WTC11 (cell line): ENCODE measurements around the gene SLC23A2. TPM values are rescaled to one million over a fixed set of nuclear protein-coding genes. Genes with fewer than 3 reads are reported as not detected.

Experiments used
- ATAC-seq: fragments of 200-7000 bp; cut with Tn5 transposase; 2 replicates; pipeline ENCODE4 v1.10.0; 2021; ENCODE audit warnings: mild to moderate bottlenecking, moderate library complexity
- CTCF ChIA-PET: fragments of 300-600 bp; sonication (Branson Sonifier 250); formaldehyde crosslinking; loops from one replicate; lab custom pipeline; 2021; ENCODE audit warnings: antibody characterized with exemption; lab: Charles Lee
- POLR2A ChIA-PET: fragments of 350-600 bp; sonication (Branson Sonifier 250); formaldehyde crosslinking; loops from one replicate; lab custom pipeline; 2021; ENCODE audit warnings: antibody characterized with exemption; lab: Charles Lee
- DNase-seq: peaks from one replicate; pipeline ENCODE4 v3.0.0; 2021; ENCODE audit warnings: low spot score
- H3K27ac Mint-ChIP-seq: 2 replicates; pipeline ENCODE4 v1.8.0; 2021; ENCODE audit warnings: mixed read lengths
- H3K27me3 Mint-ChIP-seq: 2 replicates; pipeline ENCODE4 v1.8.0; 2021; ENCODE audit warnings: low read depth, mild to moderate bottlenecking, moderate library complexity, mixed read lengths
- H3K36me3 Mint-ChIP-seq: 2 replicates; pipeline ENCODE4 v1.8.0; 2021; ENCODE audit warnings: mixed read lengths
- H3K4me1 Mint-ChIP-seq: 2 replicates; pipeline ENCODE4 v1.8.0; 2022; ENCODE audit warnings: mixed read lengths
- H3K4me3 Mint-ChIP-seq: 2 replicates; pipeline ENCODE4 v1.8.0; 2021; ENCODE audit warnings: mild to moderate bottlenecking, moderate library complexity, mixed read lengths
- H3K9me3 Mint-ChIP-seq: 2 replicates; pipeline ENCODE4 v1.8.0; 2021; ENCODE audit warnings: mixed read lengths
- ATF1 ChIP-seq: sonication (generic); formaldehyde crosslinking; IDR thresholded peaks from 2 replicates; pipeline ENCODE4 v1.8.1; 2023; ENCODE audit warnings: mild to moderate bottlenecking, moderate library complexity, missing genetic modification reagents
- ETV6 ChIP-seq: sonication (generic); formaldehyde crosslinking; IDR thresholded peaks from 2 replicates; pipeline ENCODE4 v1.8.1; 2022; ENCODE audit warnings: mild to moderate bottlenecking, missing genetic modification reagents
- FOXP1 ChIP-seq: sonication (generic); formaldehyde crosslinking; IDR thresholded peaks from 2 replicates; pipeline ENCODE4 v1.8.0; 2022; ENCODE audit warnings: missing genetic modification reagents, mild to moderate bottlenecking, moderate library complexity, borderline replicate concordance
- RORB ChIP-seq: fragments of 250-450 bp; sonication (Bioruptor Pico); IDR thresholded peaks from 2 replicates; pipeline ENCODE4 v1.9.0; 2021; ENCODE audit warnings: mild to moderate bottlenecking
- SMAD4 ChIP-seq: sonication (generic); formaldehyde crosslinking; IDR thresholded peaks from 2 replicates; pipeline ENCODE4 v1.8.0; 2022; ENCODE audit warnings: mild to moderate bottlenecking, missing genetic modification reagents
- SOX15 ChIP-seq: fragments of 250-450 bp; sonication (Bioruptor Pico); IDR thresholded peaks from 2 replicates; pipeline ENCODE4 v1.9.0; 2021; ENCODE audit warnings: mild to moderate bottlenecking
- ZNF121 ChIP-seq: sonication (generic); formaldehyde crosslinking; IDR thresholded peaks from 2 replicates; pipeline ENCODE4 v1.8.0; 2023; ENCODE audit warnings: missing genetic modification reagents
- ZNF263 ChIP-seq: sonication (generic); formaldehyde crosslinking; IDR thresholded peaks from 2 replicates; pipeline ENCODE4 v1.8.1; 2022; ENCODE audit warnings: low read depth, mild to moderate bottlenecking, moderate library complexity, missing genetic modification reagents
- ZNF317 ChIP-seq: sonication (generic); formaldehyde crosslinking; IDR thresholded peaks from 2 replicates; pipeline ENCODE4 v1.8.1; 2023; ENCODE audit warnings: low read depth, mild to moderate bottlenecking, moderate library complexity, missing genetic modification reagents, borderline replicate concordance
- ZNF671 ChIP-seq: fragments of 250-450 bp; sonication (Bioruptor Pico); IDR thresholded peaks from 2 replicates; pipeline ENCODE4 v1.8.0; 2021; ENCODE audit warnings: mild to moderate bottlenecking
- total RNA-seq: library from RNA; stranded (reverse); gene quantifications from 3 replicates; pipeline ENCODE4 v1.2.3, GENCODE V29; 2021
- TF ChIP-seq, protein P1 (sequence below): sonication (generic); formaldehyde crosslinking; IDR thresholded peaks from 2 replicates; pipeline ENCODE4 v1.8.0; 2022; ENCODE audit warnings: missing genetic modification reagents
- TF ChIP-seq, protein P2 (sequence below): fragments of 250-450 bp; sonication (Bioruptor Pico); conservative IDR thresholded peaks from 2 replicates; pipeline ENCODE4 v1.9.0; 2021; ENCODE audit warnings: mild to moderate bottlenecking
- TF ChIP-seq, protein P3 (sequence below): fragments of 250-450 bp; sonication (Bioruptor Pico); IDR thresholded peaks from 2 replicates; pipeline ENCODE4 v1.9.0; 2021; ENCODE audit warnings: mild to moderate bottlenecking, borderline replicate concordance
- TF ChIP-seq, protein P4 (sequence below): fragments of 200-600 bp; IDR thresholded peaks from 2 replicates; pipeline ENCODE4 v1.8.0; 2022; ENCODE audit warnings: antibody characterized with exemption
- TF ChIP-seq, protein P5 (sequence below): sonication (generic); formaldehyde crosslinking; IDR thresholded peaks from 2 replicates; pipeline ENCODE4 v1.8.1; 2023; ENCODE audit warnings: mild to moderate bottlenecking, missing genetic modification reagents
- TF ChIP-seq, protein P6 (sequence below): sonication (generic); formaldehyde crosslinking; IDR thresholded peaks from 2 replicates; pipeline ENCODE4 v1.8.0; 2022; ENCODE audit warnings: mild to moderate bottlenecking, missing genetic modification reagents

Gene SLC23A2
- total RNA-seq, 1 experiment from 2014 or later = 14.5 TPM

DNA sequence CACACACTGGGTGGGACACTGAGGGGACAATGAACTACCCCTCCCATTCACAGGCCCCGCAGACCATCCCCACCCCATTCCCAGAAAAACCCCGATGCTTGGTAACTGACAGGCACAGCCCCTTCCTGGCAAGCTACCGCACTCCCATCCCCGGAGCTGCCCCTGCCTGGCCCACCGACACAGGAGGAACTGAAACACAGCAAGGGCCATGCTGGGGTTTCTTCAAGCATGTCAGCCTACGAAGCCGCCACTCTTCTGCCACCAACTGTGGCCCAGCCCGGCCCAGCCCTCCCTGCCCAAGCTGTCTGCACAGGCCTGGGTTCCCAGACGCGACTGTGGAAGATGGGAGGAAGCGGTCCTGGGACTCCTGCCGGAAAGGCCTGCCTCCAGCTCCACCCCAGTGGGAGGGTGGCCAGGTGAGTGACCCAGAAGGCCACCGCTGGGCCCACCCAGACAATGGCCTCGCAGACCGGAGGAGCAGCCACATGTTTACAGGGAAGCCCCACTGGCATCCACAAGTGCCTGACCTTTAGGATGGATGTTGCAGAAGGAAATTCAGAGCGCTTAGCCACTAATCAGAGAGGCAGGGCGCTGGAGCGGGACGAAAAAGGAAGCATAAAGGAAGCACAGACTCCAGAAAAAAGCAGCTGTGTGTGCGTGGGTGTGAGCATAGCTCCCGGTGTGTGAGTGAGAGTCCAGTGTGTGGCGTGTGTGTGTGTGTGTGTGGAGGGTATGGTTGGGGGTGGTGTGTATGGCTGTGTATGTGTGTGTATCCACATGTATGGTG is 188.0 kb downstream of the SLC23A2 start (continued):
- TF ChIP-seq, protein P1, sequence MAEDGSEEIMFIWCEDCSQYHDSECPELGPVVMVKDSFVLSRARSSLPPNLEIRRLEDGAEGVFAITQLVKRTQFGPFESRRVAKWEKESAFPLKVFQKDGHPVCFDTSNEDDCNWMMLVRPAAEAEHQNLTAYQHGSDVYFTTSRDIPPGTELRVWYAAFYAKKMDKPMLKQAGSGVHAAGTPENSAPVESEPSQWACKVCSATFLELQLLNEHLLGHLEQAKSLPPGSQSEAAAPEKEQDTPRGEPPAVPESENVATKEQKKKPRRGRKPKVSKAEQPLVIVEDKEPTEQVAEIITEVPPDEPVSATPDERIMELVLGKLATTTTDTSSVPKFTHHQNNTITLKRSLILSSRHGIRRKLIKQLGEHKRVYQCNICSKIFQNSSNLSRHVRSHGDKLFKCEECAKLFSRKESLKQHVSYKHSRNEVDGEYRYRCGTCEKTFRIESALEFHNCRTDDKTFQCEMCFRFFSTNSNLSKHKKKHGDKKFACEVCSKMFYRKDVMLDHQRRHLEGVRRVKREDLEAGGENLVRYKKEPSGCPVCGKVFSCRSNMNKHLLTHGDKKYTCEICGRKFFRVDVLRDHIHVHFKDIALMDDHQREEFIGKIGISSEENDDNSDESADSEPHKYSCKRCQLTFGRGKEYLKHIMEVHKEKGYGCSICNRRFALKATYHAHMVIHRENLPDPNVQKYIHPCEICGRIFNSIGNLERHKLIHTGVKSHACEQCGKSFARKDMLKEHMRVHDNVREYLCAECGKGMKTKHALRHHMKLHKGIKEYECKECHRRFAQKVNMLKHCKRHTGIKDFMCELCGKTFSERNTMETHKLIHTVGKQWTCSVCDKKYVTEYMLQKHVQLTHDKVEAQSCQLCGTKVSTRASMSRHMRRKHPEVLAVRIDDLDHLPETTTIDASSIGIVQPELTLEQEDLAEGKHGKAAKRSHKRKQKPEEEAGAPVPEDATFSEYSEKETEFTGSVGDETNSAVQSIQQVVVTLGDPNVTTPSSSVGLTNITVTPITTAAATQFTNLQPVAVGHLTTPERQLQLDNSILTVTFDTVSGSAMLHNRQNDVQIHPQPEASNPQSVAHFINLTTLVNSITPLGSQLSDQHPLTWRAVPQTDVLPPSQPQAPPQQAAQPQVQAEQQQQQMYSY (CRISPR knock-in tag) = no peak
- TF ChIP-seq, protein P2, sequence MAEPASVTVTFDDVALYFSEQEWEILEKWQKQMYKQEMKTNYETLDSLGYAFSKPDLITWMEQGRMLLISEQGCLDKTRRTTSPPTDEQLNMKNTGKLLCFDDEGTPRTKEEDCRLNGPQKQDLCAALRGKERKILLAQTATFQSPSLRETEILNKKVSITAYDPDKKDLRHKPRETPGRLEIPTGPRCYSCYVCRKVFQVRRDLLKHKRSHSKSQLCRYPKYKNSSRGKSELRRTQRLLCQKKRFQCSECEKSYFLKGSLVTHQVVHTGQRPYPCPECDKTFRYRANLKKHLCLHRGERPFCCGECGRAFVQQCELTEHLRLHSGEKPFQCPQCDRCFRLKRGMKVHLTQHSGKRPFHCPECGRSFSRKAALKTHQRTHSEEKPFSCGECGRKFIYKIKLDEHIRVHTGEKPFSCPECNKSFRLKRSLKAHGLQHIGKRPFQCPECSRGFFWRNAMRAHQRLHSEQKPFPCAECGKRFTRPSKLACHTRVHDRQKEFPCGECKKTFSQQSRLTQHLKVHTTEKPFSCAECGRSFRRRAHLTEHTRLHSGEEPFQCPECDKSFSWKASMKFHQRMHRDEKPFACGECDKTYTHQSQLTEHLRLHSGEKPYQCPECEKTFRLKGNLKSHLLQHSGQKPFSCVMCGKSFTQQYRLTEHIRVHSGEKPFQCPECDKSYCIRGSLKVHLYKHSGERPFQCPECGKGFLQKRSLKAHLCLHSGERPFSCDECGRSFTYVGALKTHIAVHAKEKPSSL (CRISPR knock-in tag) = no peak
- TF ChIP-seq, protein P3, sequence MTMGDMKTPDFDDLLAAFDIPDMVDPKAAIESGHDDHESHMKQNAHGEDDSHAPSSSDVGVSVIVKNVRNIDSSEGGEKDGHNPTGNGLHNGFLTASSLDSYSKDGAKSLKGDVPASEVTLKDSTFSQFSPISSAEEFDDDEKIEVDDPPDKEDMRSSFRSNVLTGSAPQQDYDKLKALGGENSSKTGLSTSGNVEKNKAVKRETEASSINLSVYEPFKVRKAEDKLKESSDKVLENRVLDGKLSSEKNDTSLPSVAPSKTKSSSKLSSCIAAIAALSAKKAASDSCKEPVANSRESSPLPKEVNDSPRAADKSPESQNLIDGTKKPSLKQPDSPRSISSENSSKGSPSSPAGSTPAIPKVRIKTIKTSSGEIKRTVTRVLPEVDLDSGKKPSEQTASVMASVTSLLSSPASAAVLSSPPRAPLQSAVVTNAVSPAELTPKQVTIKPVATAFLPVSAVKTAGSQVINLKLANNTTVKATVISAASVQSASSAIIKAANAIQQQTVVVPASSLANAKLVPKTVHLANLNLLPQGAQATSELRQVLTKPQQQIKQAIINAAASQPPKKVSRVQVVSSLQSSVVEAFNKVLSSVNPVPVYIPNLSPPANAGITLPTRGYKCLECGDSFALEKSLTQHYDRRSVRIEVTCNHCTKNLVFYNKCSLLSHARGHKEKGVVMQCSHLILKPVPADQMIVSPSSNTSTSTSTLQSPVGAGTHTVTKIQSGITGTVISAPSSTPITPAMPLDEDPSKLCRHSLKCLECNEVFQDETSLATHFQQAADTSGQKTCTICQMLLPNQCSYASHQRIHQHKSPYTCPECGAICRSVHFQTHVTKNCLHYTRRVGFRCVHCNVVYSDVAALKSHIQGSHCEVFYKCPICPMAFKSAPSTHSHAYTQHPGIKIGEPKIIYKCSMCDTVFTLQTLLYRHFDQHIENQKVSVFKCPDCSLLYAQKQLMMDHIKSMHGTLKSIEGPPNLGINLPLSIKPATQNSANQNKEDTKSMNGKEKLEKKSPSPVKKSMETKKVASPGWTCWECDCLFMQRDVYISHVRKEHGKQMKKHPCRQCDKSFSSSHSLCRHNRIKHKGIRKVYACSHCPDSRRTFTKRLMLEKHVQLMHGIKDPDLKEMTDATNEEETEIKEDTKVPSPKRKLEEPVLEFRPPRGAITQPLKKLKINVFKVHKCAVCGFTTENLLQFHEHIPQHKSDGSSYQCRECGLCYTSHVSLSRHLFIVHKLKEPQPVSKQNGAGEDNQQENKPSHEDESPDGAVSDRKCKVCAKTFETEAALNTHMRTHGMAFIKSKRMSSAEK = no peak
- TF ChIP-seq RORB (CRISPR knock-in tag) = no peak
- TF ChIP-seq, all 79 proteins: peak for 0

DNA sequence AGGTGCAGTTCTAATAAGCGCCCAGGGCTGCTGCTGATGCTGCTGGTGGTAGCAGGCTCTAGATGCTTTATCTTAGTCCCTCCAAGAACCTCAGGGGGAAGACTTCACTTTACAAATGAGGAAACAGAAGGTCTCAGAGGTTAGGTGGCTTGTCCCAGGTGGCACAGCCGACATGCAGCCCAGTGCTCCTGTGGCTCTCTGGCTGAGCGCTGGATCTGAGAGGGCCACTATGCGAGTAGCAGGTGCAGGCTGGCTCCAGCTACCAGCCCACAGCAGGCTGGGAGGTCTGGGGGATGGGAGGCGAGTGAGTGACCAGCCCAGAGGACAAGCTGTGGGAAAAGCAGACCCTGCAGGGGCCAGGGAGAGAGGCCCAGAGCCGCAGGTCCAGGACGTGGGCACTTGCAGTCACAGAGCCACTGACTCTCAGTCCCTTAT is 188.7 kb downstream of the SLC23A2 start:
- Mint-ChIP-seq H3K36me3 (peaks cover 7% of the 10 kb centered on the region), H3K27me3 (no peaks in the 10 kb centered on the region), H3K4me1 (peaks cover 37% of the 10 kb centered on the region), H3K27ac (no peak overlapping the region), H3K4me3 (no peak overlapping the region), H3K9me3 (0 out of 2 replicates have a peak, but pooled peaks cover 6% of the 10 kb centered on the region)
- CTCF ChIA-PET = interaction anchor here (1.5 kb wide), 1 partner anchor 15 kb away, joined by 3 read pairs; no protein-coding TSS in a partner anchor
- ATAC-seq (no peak), DNase-seq (no peak)
- TF ChIP-seq SOX15 (CRISPR knock-in tag) = no peak
- TF ChIP-seq, protein P4, sequence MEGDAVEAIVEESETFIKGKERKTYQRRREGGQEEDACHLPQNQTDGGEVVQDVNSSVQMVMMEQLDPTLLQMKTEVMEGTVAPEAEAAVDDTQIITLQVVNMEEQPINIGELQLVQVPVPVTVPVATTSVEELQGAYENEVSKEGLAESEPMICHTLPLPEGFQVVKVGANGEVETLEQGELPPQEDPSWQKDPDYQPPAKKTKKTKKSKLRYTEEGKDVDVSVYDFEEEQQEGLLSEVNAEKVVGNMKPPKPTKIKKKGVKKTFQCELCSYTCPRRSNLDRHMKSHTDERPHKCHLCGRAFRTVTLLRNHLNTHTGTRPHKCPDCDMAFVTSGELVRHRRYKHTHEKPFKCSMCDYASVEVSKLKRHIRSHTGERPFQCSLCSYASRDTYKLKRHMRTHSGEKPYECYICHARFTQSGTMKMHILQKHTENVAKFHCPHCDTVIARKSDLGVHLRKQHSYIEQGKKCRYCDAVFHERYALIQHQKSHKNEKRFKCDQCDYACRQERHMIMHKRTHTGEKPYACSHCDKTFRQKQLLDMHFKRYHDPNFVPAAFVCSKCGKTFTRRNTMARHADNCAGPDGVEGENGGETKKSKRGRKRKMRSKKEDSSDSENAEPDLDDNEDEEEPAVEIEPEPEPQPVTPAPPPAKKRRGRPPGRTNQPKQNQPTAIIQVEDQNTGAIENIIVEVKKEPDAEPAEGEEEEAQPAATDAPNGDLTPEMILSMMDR = no peak
- no peak for TF ChIP-seq SMAD4 (CRISPR knock-in tag)
- no peak for TF ChIP-seq ETV6
- TF ChIP-seq FOXP1 = no peak
- TF ChIP-seq, protein P5, sequence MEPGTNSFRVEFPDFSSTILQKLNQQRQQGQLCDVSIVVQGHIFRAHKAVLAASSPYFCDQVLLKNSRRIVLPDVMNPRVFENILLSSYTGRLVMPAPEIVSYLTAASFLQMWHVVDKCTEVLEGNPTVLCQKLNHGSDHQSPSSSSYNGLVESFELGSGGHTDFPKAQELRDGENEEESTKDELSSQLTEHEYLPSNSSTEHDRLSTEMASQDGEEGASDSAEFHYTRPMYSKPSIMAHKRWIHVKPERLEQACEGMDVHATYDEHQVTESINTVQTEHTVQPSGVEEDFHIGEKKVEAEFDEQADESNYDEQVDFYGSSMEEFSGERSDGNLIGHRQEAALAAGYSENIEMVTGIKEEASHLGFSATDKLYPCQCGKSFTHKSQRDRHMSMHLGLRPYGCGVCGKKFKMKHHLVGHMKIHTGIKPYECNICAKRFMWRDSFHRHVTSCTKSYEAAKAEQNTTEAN = no peak
- TF ChIP-seq ATF1 (CRISPR knock-in tag) = no peak
- no peak for TF ChIP-seq ZNF121 (CRISPR knock-in tag)
- TF ChIP-seq ZNF671 (CRISPR knock-in tag) = no peak
- no peak for TF ChIP-seq ZNF317 (CRISPR knock-in tag)
- TF ChIP-seq ZNF263 (CRISPR knock-in tag) = no peak
- TF ChIP-seq, protein P6, sequence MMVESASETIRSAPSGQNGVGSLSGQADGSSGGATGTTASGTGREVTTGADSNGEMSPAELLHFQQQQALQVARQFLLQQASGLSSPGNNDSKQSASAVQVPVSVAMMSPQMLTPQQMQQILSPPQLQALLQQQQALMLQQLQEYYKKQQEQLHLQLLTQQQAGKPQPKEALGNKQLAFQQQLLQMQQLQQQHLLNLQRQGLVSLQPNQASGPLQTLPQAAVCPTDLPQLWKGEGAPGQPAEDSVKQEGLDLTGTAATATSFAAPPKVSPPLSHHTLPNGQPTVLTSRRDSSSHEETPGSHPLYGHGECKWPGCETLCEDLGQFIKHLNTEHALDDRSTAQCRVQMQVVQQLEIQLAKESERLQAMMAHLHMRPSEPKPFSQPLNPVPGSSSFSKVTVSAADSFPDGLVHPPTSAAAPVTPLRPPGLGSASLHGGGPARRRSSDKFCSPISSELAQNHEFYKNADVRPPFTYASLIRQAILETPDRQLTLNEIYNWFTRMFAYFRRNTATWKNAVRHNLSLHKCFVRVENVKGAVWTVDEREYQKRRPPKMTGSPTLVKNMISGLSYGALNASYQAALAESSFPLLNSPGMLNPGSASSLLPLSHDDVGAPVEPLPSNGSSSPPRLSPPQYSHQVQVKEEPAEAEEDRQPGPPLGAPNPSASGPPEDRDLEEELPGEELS (CRISPR knock-in tag) = no peak
- POLR2A ChIA-PET = no interaction called here
